ENCODE data around the gene SPEG. TPM values are rescaled to one million over a fixed set of nuclear protein-coding genes. Genes with fewer than 3 reads are reported as not detected.

SPEG gene
- total RNA-seq, 2 donors from 2014 or later = 2.2 to 2.8 TPM

DNA sequence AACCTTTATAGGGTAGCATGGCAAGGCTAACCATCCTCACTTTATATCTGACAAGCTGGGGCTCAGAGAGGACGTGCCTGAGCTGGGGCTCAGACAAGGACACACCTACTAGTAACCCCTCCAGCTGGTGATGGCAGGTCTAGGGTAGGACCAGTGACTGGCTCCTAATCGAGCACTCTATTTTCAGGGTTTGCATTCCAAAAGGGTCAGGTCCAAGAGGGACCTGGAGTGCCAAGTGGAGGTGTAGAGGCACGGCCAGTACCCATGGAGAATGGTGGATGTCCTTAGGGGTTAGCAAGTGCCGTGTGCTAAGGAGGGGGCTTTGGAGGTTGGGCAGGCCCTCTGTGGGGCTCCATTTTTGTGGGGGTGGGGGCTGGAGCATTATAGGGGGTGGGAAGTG lies 17.7 kb upstream of the SPEG start:
- H3K27ac Mint-ChIP-seq = no peak overlapping the region
- DNase-seq (ENCODE audit: low spot score in 2 of 2) = no peak
- peak in 1 of 2 donors; percentile 11 for ATAC-seq
- H3K9me3 Mint-ChIP-seq = no peaks in the 10 kb centered on the region
- H3K36me3 Mint-ChIP-seq = peaks cover 0 to 5% of the 10 kb centered on the region in 2 donors

DNA sequence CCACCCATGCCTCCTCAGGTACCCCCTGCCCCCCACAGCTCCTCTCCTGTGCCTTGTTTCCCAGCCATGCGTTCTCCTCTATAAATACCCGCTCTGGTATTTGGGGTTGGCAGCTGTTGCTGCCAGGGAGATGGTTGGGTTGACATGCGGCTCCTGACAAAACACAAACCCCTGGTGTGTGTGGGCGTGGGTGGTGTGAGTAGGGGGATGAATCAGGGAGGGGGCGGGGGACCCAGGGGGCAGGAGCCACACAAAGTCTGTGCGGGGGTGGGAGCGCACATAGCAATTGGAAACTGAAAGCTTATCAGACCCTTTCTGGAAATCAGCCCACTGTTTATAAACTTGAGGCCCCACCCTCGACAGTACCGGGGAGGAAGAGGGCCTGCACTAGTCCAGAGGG lies 17.3 kb upstream of the SPEG start:
- Mint-ChIP-seq H3K9me3 (no peaks in the 10 kb centered on the region), H3K27ac (no peak overlapping the region), H3K36me3 (peaks cover 0 to 2% of the 10 kb centered on the region in 2 donors)
- no peak for ATAC-seq
- DNase-seq (ENCODE audit: low spot score in 2 of 2) = no peak

DNA sequence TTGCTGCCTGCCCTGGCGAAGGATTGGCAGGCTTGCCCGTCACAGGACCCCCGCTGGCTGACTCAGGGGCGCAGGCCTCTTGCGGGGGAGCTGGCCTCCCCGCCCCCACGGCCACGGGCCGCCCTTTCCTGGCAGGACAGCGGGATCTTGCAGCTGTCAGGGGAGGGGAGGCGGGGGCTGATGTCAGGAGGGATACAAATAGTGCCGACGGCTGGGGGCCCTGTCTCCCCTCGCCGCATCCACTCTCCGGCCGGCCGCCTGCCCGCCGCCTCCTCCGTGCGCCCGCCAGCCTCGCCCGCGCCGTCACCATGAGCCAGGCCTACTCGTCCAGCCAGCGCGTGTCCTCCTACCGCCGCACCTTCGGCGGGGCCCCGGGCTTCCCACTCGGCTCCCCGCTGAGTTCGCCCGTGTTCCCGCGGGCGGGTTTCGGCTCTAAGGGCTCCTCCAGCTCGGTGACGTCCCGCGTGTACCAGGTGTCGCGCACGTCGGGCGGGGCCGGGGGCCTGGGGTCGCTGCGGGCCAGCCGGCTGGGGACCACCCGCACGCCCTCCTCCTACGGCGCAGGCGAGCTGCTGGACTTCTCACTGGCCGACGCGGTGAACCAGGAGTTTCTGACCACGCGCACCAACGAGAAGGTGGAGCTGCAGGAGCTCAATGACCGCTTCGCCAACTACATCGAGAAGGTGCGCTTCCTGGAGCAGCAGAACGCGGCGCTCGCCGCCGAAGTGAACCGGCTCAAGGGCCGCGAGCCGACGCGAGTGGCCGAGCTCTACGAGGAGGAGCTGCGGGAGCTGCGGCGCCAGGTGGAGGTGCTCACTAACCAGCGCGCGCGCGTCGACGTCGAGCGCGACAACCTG lies 16.3 kb upstream of the SPEG start, which contains the start of gene DES:
TSS of gene DES (plus strand) at position 223 of the 857 bp plus-strand sequence. CDS start at position 309, 86 bp downstream.
- H3K9me3 Mint-ChIP-seq = no peaks in the 10 kb centered on the region
- ATAC-seq = no peak
- H3K36me3 Mint-ChIP-seq = no peaks in the 10 kb centered on the region

DNA sequence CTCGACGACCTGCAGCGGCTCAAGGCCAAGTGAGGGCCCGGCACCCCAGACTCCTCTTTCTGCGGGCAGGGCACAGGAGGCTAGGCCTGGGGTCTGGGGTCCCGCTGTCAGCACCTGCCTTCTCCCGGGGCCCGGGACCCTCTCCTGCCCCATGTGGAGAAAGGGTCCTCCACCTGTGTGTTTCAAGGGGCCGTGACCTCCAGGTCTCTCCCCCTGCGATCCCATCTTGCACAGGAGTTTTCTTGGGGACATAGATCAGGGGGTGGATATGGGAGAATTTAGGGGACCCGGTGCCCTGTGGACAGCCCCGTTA lies 15.7 kb upstream of the SPEG start:
- Mint-ChIP-seq H3K36me3 (no peaks in the 10 kb centered on the region), H3K27ac (no peak overlapping the region), H3K9me3 (no peaks in the 10 kb centered on the region)
- DNase-seq (ENCODE audit: low spot score in 2 of 2) (no peak), ATAC-seq (no peak)

More for the DNA sequence above, 16.3 kb upstream of the SPEG start, which contains the start of gene DES:
- DNase-seq (ENCODE audit: low spot score in 2 of 2) = no peak
- no peak within 1 kb of the TSS for H3K27ac Mint-ChIP-seq

DNA sequence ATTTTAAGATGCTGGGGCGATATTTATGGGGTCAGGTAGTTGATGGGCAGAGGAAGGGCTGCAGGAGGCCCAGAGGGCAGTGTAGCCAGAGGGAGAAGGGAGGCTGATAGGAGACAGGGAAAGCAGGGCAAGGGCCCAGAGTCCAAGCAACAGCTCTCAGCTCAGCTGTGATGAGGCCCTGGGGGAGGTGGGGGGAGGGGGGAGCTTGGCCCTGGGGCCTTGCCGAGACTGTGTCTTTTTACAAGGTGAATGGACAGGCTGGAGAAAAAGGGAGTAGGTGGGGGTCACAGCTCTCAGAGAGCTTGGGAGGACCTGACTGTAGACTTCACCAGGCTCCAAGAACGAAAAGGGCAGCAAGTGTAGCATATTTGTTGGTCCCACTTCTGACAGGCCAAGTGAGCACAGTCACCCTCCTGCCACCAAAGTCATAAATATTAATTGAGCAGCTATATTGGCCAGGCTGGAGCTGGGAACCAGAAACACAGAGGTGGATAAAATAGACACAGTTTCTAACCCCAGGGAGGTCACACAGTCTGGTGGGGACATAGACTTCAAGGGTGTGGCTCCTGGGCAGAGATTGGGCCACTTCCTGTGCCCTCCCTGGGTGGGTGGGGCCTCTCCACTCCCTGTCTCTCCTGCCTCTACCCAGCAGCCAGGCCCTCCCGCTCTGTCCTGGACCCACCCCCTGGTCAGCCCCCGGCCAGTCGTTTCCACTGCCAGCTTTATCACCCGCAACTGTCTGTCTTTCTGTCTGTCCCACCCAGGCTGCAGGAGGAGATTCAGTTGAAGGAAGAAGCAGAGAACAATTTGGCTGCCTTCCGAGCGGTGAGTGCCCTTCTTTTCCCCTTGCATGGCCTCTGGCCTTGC lies 15.1 kb upstream of the SPEG start:
- ATAC-seq (no peak), DNase-seq (ENCODE audit: low spot score in 2 of 2) (no peak)
- Mint-ChIP-seq H3K27ac (no peak overlapping the region), H3K36me3 (no peaks in the 10 kb centered on the region), H3K9me3 (no peaks in the 10 kb centered on the region)

DNA sequence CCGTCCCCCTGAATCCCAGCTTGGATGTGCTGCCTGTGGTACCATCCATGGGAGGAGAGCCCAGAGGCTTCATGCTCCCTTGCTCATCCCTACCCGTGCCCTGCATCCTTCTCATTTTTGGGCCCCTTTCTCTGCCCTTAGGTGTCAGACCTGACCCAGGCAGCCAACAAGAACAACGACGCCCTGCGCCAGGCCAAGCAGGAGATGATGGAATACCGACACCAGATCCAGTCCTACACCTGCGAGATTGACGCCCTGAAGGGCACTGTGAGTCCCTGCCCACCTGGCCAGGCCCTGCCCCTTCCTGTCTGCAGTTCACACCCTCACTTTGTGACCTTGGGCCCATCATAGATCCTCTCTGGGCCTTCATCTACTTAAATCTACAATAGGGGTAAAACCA lies 14.0 kb upstream of the SPEG start:
- Mint-ChIP-seq H3K27ac (no peak overlapping the region), H3K36me3 (no peaks in the 10 kb centered on the region), H3K9me3 (no peaks in the 10 kb centered on the region)
- no peak for DNase-seq (ENCODE audit: low spot score in 2 of 2)
- no peak for ATAC-seq

DNA sequence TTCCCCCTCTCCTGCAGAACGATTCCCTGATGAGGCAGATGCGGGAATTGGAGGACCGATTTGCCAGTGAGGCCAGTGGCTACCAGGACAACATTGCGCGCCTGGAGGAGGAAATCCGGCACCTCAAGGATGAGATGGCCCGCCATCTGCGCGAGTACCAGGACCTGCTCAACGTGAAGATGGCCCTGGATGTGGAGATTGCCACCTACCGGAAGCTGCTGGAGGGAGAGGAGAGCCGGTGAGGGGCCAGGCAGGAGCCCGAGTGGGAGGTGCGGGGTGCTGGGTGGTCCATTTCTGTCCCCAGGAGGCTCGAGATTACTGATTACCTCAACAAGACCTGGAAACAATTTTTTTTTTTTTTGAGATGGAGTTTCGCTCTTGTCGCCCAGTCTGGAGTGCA lies 13.3 kb upstream of the SPEG start:
- no peaks in the 10 kb centered on the region for H3K36me3 Mint-ChIP-seq
- no peaks in the 10 kb centered on the region for H3K9me3 Mint-ChIP-seq
- ATAC-seq = no peak
- no peak overlapping the region for H3K27ac Mint-ChIP-seq
- no peak for DNase-seq (ENCODE audit: low spot score in 2 of 2)

DNA sequence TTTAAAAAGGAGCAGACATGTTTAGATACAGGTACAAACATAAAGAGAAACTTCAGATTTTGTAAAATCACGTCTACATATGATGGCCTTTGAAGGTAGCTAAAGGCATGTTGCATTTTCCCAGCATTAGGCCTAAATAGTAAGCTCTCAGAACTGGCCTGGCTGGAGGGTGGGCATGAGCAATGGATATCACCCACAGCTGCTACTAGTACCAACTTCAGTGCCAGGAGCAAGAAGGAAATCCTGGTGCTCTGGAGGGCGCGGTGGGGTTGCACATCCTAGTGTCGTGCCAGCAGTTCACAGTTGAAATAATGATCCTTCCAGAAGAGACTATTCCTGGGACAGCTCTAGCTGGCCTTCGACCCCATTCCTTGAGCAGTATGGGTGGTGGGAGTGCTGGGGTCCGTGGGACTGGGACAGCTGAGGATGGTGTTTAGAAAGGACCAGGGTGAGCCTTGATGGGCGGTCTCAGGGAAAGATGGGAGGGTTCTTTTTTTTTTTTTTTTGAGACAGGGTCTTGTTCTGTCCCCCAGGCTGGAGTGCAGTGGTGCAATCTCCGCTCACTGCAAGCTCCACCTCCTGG lies 11.6 kb upstream of the SPEG start:
- no peaks in the 10 kb centered on the region for H3K36me3 Mint-ChIP-seq
- DNase-seq (ENCODE audit: low spot score in 2 of 2) (no peak), ATAC-seq (no peak)
- H3K27ac Mint-ChIP-seq = no peak overlapping the region
- no peaks in the 10 kb centered on the region for H3K9me3 Mint-ChIP-seq

DNA sequence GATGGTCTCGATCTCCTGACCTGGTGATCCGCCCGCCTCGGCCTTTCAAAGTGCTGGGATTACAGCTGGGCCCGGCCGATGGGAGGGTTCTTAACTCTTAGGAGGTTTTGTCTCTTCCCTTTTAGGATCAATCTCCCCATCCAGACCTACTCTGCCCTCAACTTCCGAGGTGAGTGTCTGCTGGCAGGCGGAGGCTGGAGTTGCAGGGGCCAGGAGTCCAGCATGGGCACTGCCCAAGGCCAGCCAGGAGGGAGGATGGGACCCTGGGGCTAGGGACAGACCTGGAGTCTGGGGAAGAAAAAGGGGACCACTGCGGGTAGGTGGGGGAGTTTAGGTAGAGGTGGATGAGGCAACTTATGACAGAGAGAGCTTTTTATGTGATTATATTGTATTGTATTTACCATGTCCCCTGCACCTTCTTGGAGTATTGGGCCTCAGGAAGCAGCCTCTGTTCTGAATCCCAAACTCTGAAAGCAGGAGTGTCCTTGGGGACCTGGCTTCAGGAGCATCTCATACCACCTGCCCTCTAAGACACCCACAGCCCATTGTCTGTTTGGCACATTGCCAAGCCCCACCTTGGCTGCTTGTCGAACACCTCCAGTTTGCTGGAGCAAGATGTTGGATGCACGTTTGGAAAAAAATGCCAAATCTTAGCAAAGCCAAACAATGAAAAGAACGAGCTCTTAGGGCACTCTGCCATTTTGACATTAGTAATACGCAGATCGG lies 10.8 kb upstream of the SPEG start:
- Mint-ChIP-seq H3K9me3 (no peaks in the 10 kb centered on the region), H3K27ac (no peak overlapping the region), H3K36me3 (no peaks in the 10 kb centered on the region)
- DNase-seq (ENCODE audit: low spot score in 2 of 2) (no peak), ATAC-seq (no peak)

DNA sequence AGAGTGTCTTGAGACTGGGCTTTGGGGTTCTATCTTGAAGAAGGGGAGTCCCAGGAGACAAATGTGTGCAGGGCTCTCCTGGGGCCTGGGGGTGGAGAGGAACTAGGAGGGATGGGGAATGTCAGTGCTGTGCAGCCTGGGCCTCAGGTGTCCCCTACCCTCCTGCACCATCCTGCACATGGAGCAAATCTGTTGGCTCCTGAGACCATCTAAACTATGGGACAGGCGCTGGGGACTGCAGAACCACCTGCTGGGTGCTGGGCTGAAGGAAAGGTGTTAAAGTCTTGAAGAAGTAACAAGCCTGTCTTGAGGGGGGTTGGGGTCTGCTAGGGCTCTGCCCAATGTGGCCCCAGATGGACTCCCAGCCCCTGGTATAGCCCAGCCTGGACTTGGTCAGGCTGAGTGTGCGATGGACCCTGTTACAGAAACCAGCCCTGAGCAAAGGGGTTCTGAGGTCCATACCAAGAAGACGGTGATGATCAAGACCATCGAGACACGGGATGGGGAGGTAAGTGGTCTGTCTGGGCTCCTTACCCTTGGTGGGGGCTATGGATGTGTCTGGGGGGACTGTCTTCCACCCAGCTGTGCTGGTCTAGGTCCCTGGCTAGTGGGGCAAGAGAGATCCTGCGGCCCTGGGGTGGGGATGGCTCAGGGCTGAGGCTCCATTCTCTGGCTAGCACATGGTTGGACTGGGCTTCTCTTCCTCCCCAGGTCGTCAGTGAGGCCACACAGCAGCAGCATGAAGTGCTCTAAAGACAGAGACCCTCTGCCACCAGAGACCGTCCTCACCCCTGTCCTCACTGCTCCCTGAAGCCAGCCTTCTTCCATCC lies 9.2 kb upstream of the SPEG start:
- Mint-ChIP-seq H3K9me3 (no peaks in the 10 kb centered on the region), H3K36me3 (no peaks in the 10 kb centered on the region), H3K27ac (no peak overlapping the region)
- ATAC-seq = no peak
- DNase-seq (ENCODE audit: low spot score in 2 of 2) = no peak

DNA sequence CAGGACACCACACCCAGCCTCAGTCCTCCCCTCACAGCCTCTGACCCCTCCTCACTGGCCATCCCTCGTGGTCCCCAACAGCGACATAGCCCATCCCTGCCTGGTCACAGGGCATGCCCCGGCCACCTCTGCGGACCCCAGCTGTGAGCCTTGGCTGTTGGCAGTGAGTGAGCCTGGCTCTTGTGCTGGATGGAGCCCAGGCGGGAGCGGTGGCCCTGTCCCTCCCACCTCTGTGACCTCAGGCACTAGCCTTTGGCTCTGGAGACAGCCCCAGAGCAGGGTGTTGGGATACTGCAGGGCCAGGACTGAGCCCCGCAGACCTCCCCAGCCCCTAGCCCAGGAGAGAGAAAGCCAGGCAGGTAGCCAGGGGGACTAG lies 8.6 kb upstream of the SPEG start:
- Mint-ChIP-seq H3K27ac (no peak overlapping the region), H3K36me3 (no peaks in the 10 kb centered on the region), H3K9me3 (no peaks in the 10 kb centered on the region)
- ATAC-seq (no peak), DNase-seq (ENCODE audit: low spot score in 2 of 2) (no peak)

DNA sequence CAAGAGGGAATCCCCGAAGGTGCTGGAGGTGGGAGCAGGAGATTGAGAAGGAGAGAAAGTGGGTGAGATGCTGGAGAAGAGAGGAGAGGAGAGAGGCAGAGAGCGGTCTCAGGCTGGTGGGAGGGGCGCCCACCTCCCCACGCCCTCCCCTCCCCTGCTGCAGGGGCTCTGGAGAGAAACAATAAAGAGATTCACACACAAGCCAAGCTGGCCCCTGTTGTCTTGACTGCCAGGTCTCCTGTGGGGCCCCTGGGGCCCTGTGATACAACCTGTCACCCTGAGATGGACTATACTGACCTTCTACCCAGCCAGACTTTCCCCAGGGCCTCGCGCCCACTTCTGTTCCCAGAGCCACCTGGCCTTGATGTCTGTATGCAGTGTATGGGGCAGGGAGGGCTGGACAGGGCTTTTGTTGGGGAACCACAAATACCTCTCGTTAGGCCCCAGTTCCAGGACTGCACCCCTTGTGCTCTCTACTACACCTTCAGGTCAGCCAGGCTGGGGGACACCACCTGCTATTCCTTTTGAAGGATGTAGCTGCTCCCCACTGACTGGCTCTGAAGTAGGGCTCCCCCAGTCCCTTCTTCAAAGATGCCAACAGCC lies 8.0 kb upstream of the SPEG start:
- ATAC-seq (no peak), DNase-seq (ENCODE audit: low spot score in 2 of 2) (no peak)
- Mint-ChIP-seq H3K9me3 (no peaks in the 10 kb centered on the region), H3K36me3 (no peaks in the 10 kb centered on the region), H3K27ac (no peak overlapping the region)

DNA sequence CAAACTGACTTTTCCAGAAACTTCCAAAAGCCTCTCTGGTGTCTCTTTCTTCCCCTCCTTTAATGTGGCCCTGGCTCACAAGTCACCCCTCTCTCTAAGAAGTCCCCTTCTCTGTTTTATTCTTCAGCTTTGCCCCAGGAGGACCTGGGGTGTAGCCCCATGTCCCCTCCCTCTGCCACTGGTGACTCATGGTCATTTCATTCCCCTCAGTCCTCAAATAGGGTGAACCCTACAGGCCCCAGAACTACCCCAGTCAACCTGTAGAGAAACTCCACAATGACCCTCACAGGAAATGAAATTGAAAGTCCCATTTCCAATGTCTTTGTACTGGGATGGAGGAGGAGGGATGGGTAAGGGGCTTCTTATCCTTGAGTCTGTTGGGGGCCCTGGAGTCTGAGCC lies 6.2 kb upstream of the SPEG start:
- Mint-ChIP-seq H3K27ac (no peak overlapping the region), H3K9me3 (no peaks in the 10 kb centered on the region), H3K36me3 (no peaks in the 10 kb centered on the region)
- DNase-seq (ENCODE audit: low spot score in 2 of 2) = no peak
- no peak for ATAC-seq

DNA sequence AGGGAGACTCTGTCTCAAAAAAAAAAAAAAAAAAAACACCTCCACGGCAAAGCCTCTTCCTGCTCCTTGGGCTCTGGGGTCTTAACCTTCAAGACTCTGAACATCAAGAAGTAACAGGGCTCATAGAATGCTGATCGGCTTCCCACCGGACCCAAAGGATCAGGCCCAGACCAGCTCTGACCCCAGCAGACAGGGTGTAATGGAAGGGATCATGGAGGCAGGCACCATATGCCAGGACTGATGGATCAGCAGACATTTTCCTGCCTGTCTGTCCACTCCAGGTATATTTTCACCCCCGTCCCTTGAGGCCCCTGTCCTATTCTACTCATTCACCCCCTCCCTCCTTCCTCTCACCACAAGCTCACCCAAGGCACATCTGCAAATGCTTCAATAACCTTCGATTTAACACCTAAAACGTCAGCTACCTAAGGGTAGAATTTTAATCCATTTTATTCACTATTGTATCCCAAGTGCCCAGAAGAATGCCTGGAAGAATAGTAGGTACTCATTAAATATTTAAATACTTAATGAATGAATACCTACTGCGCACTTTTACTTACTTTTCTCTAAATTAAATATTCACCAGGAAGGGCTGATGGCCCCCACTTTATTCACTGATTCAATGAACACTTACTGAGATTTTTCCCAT lies 4.6 kb upstream of the SPEG start:
- ATAC-seq (no peak), DNase-seq (ENCODE audit: low spot score in 2 of 2) (no peak)
- Mint-ChIP-seq H3K36me3 (no peaks in the 10 kb centered on the region), H3K9me3 (no peaks in the 10 kb centered on the region), H3K27ac (no peak overlapping the region)
